H9 (cell line): ENCODE measurements around the gene TOMM7. TPM values are rescaled to one million over a fixed set of nuclear protein-coding genes. Genes with fewer than 3 reads are reported as not detected.

ENCODE experiments used
- DNase-seq: peaks from one replicate; pipeline ENCODE4 v3.0.0-alpha.2; 2017
- H2AFZ ChIP-seq: one replicate; pipeline ENCODE4 v1.6.1; 2013; ENCODE audit warnings: mild to moderate bottlenecking, low read length, control low read depth, moderate library complexity
- H2AK5ac ChIP-seq: 2 replicates; pipeline ENCODE4 v1.6.1; 2013; ENCODE audit warnings: low read length, control low read depth, mixed read lengths; ENCODE audit not compliant: insufficient read length
- H2BK120ac ChIP-seq: one replicate; pipeline ENCODE4 v1.6.1; 2013; ENCODE audit warnings: low read depth, mild to moderate bottlenecking, low read length, control low read depth, inconsistent platforms; ENCODE audit not compliant: poor library complexity, severe bottlenecking
- H2BK12ac ChIP-seq: 2 replicates; pipeline ENCODE4 v1.6.1; 2013; ENCODE audit warnings: low read length, control low read depth, mixed read lengths, low read depth; ENCODE audit not compliant: insufficient read length
- H2BK15ac ChIP-seq: 2 replicates; pipeline ENCODE4 v1.6.1; 2013; ENCODE audit warnings: low read depth, low read length, control low read depth
- H2BK20ac ChIP-seq: one replicate; pipeline ENCODE4 v1.6.1; 2013; ENCODE audit warnings: low read depth, mild to moderate bottlenecking, low read length, control low read depth, inconsistent platforms; ENCODE audit not compliant: poor library complexity, severe bottlenecking
- H2BK5ac ChIP-seq: 2 replicates; pipeline ENCODE4 v1.6.1; 2013; ENCODE audit warnings: low read length, control low read depth, mixed read lengths; ENCODE audit not compliant: insufficient read length
- H3K14ac ChIP-seq: 2 replicates; pipeline ENCODE4 v1.6.1; 2013; ENCODE audit warnings: low read length, control low read depth; ENCODE audit not compliant: insufficient read depth
- H3K18ac ChIP-seq: 2 replicates; pipeline ENCODE4 v1.6.1; 2013; ENCODE audit warnings: low read depth, mild to moderate bottlenecking, mixed read lengths, low read length, control low read depth; ENCODE audit not compliant: insufficient read length
- H3K23ac ChIP-seq: 2 replicates; pipeline ENCODE4 v1.6.1; 2013; ENCODE audit warnings: low read length, control low read depth, mixed read lengths, low read depth; ENCODE audit not compliant: insufficient read length
- H3K23me2 ChIP-seq: 2 replicates; pipeline ENCODE4 v1.6.1; 2013; ENCODE audit warnings: low read depth, mild to moderate bottlenecking, mixed read lengths, low read length, control low read depth; ENCODE audit not compliant: insufficient read length, poor library complexity, severe bottlenecking
- H3K27ac ChIP-seq: 2 replicates; pipeline ENCODE4 v1.5.1; 2013; ENCODE audit warnings: low read length, control low read depth, mixed read lengths, low read depth; ENCODE audit not compliant: insufficient read length
- H3K27me3 ChIP-seq: 2 replicates; pipeline ENCODE4 v1.6.1; 2013; ENCODE audit warnings: low read length, control low read depth, inconsistent platforms; ENCODE audit not compliant: insufficient read depth
- H3K4ac ChIP-seq: 2 replicates; pipeline ENCODE4 v1.6.1; 2013; ENCODE audit warnings: low read depth, mild to moderate bottlenecking, control low read depth, inconsistent platforms, low read length, moderate library complexity
- H3K4me1 ChIP-seq: 2 replicates; pipeline ENCODE4 v1.6.1; 2013; ENCODE audit warnings: low read length, control low read depth, inconsistent platforms; ENCODE audit not compliant: insufficient read depth
- H3K4me2 ChIP-seq: 2 replicates; pipeline ENCODE4 v1.6.1; 2013; ENCODE audit warnings: low read length, control low read depth, mixed read lengths; ENCODE audit not compliant: insufficient read length, insufficient read depth
- H3K56ac ChIP-seq: 2 replicates; pipeline ENCODE4 v1.6.1; 2013; ENCODE audit warnings: low read depth, mild to moderate bottlenecking, mixed read lengths, low read length, control low read depth; ENCODE audit not compliant: insufficient read length
- H3K79me1 ChIP-seq: 2 replicates; pipeline ENCODE4 v1.6.1; 2013; ENCODE audit warnings: low read depth, mild to moderate bottlenecking, moderate library complexity, low read length, control low read depth, inconsistent platforms; ENCODE audit not compliant: insufficient read depth, poor library complexity, severe bottlenecking
- H3K79me2 ChIP-seq: 2 replicates; pipeline ENCODE4 v1.6.1; 2013; ENCODE audit warnings: low read length, control low read depth, inconsistent platforms; ENCODE audit not compliant: insufficient read depth
- H3K9ac ChIP-seq: 2 replicates; pipeline ENCODE4 v1.6.1; 2013; ENCODE audit warnings: low read length, control low read depth, mixed read lengths; ENCODE audit not compliant: insufficient read length; ENCODE audit errors: extremely low read depth
- H3K9me3 ChIP-seq: one replicate; pipeline ENCODE4 v1.6.1; 2013; ENCODE audit warnings: low read depth, low read length, inconsistent platforms; ENCODE audit not compliant: control insufficient read depth
- H3T11ph ChIP-seq: one replicate; pipeline ENCODE4 v1.6.1; 2013; ENCODE audit warnings: mild to moderate bottlenecking, low read length, control low read depth, inconsistent platforms
- H4K20me1 ChIP-seq: one replicate; pipeline ENCODE4 v1.6.1; 2013; ENCODE audit not compliant: control insufficient read depth, insufficient read length, insufficient read depth
- H4K5ac ChIP-seq: 2 replicates; pipeline ENCODE4 v1.6.1; 2013; ENCODE audit warnings: low read depth, mild to moderate bottlenecking, mixed read lengths, low read length, control low read depth; ENCODE audit not compliant: insufficient read length
- H4K8ac ChIP-seq: replicated peaks from 2 replicates; pipeline ENCODE4 v1.6.1; 2013; ENCODE audit warnings: low read length, control low read depth, mixed read lengths, low read depth; ENCODE audit not compliant: insufficient read length
- H4K91ac ChIP-seq: 2 replicates; pipeline ENCODE4 v1.6.1; 2013; ENCODE audit warnings: low read depth, mild to moderate bottlenecking, moderate library complexity, mixed read lengths, low read length, control low read depth; ENCODE audit not compliant: insufficient read length
- H3K27ac Mint-ChIP-seq, 3 experiments: 2 replicates in 2 of 3; 3 replicates in 1 of 3; pipeline ENCODE4 v1.8.0; 2020 to 2021; ENCODE audit warnings: mixed read lengths in 3 of 3, mild to moderate bottlenecking in 1 of 3, moderate library complexity in 1 of 3
- H3K27me3 Mint-ChIP-seq: 2 replicates; pipeline ENCODE4 v1.8.0; 2021; ENCODE audit warnings: low read depth, mild to moderate bottlenecking, moderate library complexity, mixed read lengths
- H3K36me3 Mint-ChIP-seq, 3 experiments: 2 replicates in 2 of 3; 3 replicates in 1 of 3; pipeline ENCODE4 v1.8.0; 2020 to 2021; ENCODE audit warnings: low read depth in 3 of 3, mixed read lengths in 3 of 3; ENCODE audit not compliant: insufficient read depth in 1 of 3
- H3K4me1 Mint-ChIP-seq, 2 experiments: 2 replicates each; pipeline ENCODE4 v1.8.0; 2020; ENCODE audit warnings: mixed read lengths in 2 of 2
- H3K4me3 Mint-ChIP-seq, 2 experiments: 2 replicates in 1 of 2; 3 replicates in 1 of 2; pipeline ENCODE4 v1.8.0; 2020 to 2021; ENCODE audit warnings: mild to moderate bottlenecking in 2 of 2, mixed read lengths in 2 of 2, moderate library complexity in 1 of 2
- H3K9me3 Mint-ChIP-seq, 2 experiments: 2 replicates in 1 of 2; 3 replicates in 1 of 2; pipeline ENCODE4 v1.8.0; 2020; ENCODE audit warnings: mild to moderate bottlenecking in 2 of 2, mixed read lengths in 2 of 2, moderate library complexity in 1 of 2
- WGBS: extraction: QIAGEN DNeasy Blood & Tissue Kit; methylation state at CpG from one replicate; pipeline ENCODE4 v1.1.7; 2013; ENCODE audit warnings: missing lambda C conversion rate, low lambda C conversion rate, mixed read lengths; ENCODE audit not compliant: insufficient read length; ENCODE audit errors: extremely low coverage; 5-methylcytosine and 5-hydroxymethylcytosine counted together
- total RNA-seq: library from RNA; stranded (reverse); gene quantifications from 2 replicates; pipeline ENCODE4 v1.2.1, GENCODE V29; 2021
- TF ChIP-seq, protein P1 (sequence below): fragments of 200-600 bp; sonication (generic); conservative IDR thresholded peaks from 3 replicates; pipeline ENCODE4 v1.8.0; 2021; ENCODE audit warnings: antibody characterized with exemption, mild to moderate bottlenecking

TOMM7 gene
- total RNA-seq, 1 experiment from 2014 or later, result 368 TPM

- Histone ChIP-seq H2BK20ac (no peak overlapping the region), H3K79me1 (no peaks in the 10 kb centered on the region), H3K18ac (no peak overlapping the region), H3K79me2 (no peaks in the 10 kb centered on the region), H3K27me3 (no peaks in the 10 kb centered on the region), H2BK15ac (no peak overlapping the region), H2BK5ac (no peak overlapping the region), H3K9me3 (no peaks in the 10 kb centered on the region), H3K23me2 (no peaks in the 10 kb centered on the region), H3K23ac (no peak overlapping the region), H3K4ac (no peak overlapping the region), H3K14ac (no peak overlapping the region), H4K20me1 (no peaks in the 10 kb centered on the region), H3T11ph (no peak overlapping the region), H4K91ac (no peak overlapping the region), H4K5ac (no peak overlapping the region), H3K4me1 (peaks cover 2% of the 10 kb centered on the region; the same call in 1 of the 2 replicates), H2BK120ac (no peak overlapping the region), H3K4me2 (no peak overlapping the region), H2BK12ac (no peak overlapping the region), H3K27ac (no peak overlapping the region), H3K9ac (no peak overlapping the region), H4K8ac (no peak overlapping the region), H2AFZ (no peak overlapping the region), H2AK5ac (no peak overlapping the region), H3K56ac (no peak overlapping the region)
- no peak for DNase-seq
- no peak overlapping the region for H3K27ac Mint-ChIP-seq
- peaks cover 15 to 28% of the 10 kb centered on the region in 2 experiments for H3K4me1 Mint-ChIP-seq
- H3K9me3 Mint-ChIP-seq, result no peaks in the 10 kb centered on the region; a peak in 1 of 5 replicates
- H3K4me3 Mint-ChIP-seq, result no peak overlapping the region
- H3K27me3 Mint-ChIP-seq, result no peaks in the 10 kb centered on the region
- H3K36me3 Mint-ChIP-seq, result peaks cover 12 to 35% (median 26%) of the 10 kb centered on the region in 3 experiments
- WGBS, result no CpG with 5 or more reads among the region's 2 CpGs
- TF ChIP-seq, protein P1, sequence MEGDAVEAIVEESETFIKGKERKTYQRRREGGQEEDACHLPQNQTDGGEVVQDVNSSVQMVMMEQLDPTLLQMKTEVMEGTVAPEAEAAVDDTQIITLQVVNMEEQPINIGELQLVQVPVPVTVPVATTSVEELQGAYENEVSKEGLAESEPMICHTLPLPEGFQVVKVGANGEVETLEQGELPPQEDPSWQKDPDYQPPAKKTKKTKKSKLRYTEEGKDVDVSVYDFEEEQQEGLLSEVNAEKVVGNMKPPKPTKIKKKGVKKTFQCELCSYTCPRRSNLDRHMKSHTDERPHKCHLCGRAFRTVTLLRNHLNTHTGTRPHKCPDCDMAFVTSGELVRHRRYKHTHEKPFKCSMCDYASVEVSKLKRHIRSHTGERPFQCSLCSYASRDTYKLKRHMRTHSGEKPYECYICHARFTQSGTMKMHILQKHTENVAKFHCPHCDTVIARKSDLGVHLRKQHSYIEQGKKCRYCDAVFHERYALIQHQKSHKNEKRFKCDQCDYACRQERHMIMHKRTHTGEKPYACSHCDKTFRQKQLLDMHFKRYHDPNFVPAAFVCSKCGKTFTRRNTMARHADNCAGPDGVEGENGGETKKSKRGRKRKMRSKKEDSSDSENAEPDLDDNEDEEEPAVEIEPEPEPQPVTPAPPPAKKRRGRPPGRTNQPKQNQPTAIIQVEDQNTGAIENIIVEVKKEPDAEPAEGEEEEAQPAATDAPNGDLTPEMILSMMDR, result no peak
Measured at GRCh38 chr7:22867589-22867988, 44.9 kb upstream of the TOMM7 start.
